DMS53 treated with DMSO at 0.1 percent for 48 hours (cell line): Measurements from ENCODE around the gene LRRC71.

Experiments
- DNase-seq: peaks from one replicate; lab custom pipeline; 2025; ENCODE audit not compliant: unreplicated experiment; lab: John Stamatoyannopoulos, UW

The LRRC71 gene

DNA sequence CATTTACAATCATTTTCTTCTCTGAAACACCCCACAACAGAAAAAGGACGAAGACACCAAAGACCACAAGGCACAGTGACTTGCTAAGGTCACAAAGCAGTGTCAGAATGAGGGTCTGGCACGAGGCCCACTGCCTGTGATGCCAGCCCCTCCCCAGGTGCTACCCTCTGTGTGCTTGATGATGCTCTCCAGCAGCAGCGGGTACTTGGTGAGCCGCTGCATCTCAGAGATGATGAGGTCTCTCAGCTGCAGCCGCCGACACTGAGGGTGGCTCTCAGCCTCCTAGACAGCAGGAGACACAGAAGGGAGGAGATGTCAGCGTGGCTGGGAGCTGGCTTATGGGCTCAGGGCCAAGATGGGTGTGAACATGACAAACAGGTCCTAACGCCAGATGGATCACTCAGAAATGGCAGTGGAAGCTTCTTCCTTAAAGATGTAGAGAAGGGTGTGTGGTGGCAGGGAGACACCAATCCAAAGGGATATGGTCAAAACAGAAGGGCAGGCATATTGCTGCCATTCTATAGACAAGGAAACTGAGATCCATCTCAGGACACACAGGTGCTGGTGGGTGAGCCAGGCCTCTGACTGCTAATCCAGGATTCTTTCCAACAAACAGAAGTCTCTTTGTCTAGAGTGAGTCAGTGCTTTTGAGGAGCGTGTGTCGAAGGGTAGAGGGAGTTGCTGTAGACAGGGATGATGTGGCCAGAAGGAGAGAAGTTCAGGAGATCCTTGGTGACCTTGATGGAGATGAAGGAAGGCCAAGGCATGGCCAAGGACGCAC, 25.6 kb downstream of the LRRC71 start:
- no peak for DNase-seq

DNA sequence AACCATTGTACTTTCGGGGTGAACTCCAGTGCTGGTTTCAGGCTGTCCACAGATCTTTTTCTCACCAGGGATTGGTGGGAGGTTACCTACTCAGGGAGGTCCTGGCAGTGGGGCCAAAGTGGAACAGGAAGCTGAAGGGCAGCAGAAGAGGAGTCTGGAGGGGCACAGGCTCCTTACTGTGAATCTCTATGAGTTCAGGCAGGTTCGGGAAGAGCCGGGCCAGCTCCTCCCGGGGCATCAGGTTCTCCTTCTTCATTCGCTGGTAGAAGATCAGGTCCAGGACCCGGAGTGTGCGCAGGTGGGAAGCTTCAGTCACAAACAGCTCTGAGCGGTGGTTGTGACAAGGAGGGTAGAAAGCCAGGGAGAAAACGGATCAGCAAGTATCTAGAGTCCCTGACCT, 26.7 kb downstream of the LRRC71 start:
- no peak for DNase-seq

DNA sequence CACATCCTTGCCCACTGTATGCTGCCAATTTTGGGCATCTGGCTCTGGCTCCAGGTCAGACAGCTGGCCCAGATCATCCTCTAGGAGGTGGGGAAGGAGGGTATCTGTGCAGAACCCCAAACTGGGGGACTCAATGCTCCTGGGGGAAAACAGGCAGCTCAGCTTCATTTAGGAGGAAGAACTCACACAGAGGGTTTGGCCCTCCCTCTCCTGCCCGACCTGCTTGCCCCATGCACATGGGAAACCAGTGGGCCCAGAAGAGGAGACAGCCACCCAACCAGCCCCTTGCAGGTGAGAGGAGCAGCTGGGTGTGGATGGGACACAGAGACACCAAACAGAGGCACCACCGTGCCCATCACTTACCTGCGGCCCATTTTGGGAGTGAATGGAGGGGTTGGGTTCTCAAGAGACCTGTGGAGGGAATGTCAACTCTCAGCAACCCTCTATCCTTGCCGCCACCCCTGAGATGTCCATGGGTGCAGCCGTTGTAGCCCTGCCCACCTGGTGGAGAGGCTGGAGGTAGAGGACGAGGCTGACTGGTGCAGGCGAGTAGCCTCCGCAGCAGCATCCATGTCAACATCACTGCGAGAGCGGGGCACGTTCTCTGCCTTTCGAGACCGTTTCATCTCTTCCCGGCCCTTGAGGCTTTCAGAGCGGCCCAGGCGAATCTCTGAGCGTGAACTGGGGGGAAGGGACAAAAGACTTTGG, 27.5 kb downstream of the LRRC71 start:
- DNase-seq, result no peak

DNA sequence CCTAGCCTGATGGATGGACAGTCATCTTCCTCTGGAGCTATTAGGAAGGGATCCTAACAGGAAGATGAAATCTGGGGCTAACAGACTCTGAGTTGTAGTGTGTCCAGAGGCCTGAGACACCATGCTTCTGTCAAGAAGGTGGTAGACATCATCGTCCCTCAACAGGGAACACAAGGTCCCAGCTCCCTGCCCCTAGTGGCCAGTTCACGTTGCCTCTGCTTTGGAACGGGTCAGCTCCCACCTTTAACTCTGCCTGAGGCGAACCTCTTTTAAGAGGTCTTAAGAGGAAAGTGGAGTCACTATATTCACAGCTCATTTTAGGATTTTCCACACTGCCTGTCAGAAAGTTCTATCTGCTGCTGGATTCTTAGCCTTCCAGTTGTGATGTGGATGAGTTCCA, 28.3 kb downstream of the LRRC71 start:
- DNase-seq, result no peak

DNA sequence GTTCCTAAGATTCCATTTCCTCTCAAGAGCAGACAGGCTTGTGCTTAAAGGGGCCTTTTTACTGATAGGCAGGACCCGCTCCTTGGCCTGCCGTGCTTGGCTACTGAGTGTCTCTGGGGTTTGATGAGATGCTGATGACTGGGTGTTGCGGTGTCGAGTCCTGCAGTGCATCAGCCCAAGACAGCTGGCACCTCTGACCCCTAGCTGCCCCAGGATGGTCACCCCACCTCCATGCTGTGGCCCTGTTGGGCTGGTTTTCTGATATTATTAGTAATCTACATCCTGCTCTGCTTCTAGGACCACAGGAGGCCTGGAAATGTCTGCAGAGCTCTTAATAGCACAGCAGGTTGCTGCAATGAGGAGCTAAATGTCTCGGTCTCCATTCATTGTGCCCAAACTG, 28.7 kb downstream of the LRRC71 start:
- no peak for DNase-seq

DNA sequence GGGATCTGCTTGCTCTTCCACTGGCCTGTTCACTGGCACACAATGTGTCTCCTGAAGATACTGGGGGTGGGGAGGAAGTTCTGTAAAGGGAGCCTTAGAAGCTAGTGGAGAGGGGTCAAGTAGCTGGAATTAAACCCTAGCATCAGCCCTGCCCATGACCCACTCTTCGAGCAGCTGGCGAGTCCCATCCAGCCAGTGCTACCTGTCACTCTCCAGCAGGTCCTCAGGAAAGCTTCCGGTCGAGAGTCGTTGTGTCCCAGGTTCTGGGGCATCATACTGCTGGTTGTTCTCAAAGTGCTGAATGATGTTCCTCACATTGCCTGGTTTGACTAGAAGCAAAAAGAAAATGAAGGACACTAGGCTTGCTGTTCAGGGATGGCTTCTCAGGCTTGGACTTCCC, 30.9 kb downstream of the LRRC71 start:
- no peak for DNase-seq

DNA sequence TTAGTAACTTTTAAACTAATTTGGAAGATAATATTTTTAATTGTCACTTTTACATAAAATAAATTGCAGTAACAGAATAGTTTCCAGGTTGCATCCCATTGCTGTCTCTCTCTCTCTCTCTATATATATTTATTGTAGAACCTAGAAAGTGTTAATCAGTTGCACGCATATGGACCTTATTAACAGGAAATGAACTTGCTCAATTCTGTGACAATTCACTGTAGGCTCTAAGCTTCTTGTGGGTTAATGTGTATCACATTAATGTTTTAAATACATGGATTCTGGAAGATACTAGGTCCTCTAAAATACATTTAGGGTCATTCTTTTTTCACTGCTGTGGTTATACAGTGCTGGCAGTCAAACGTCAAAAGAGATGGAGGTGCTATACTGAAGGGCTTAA, 33.1 kb downstream of the LRRC71 start:
- no peak for DNase-seq

DNA sequence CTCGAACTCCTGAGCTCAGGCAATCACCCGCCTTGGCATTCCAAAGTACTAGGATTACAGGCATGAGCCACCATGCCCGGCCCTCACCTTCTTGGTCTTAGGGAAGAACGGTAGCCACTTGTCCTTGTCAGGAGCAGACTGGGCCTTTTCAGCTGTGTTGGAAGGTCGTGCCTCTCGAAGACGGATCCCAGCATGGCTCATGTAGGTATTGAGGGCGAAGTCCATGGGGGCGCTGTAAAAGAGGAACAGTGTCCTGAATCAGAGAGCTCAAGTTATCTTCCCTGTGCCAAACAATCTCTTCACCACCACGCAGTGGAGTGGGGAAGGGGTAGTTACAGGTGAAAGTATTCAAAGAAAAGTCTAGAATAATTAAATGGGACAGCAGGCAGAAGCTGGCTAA, 35.9 kb downstream of the LRRC71 start:
- DNase-seq, result no peak

DNA sequence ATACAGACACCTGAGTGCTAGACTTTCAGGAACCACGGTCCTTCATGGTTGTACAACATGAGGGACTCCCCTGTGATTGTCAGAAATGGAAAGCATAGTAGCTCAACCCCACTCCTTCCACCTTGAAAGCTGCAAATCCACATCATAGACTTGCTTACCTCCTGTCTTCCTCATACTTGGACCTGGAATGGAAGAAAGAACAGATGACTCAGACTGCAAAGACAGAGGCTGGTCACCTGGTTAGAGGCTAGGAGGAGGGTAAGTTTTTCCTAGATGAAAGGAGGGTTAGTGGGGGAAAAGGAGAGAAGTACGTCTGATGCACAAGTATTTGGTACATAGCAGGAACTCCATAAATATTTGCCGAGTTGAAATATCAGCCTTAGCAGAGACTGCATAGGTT, 37.2 kb downstream of the LRRC71 start:
- no peak for DNase-seq

DNA sequence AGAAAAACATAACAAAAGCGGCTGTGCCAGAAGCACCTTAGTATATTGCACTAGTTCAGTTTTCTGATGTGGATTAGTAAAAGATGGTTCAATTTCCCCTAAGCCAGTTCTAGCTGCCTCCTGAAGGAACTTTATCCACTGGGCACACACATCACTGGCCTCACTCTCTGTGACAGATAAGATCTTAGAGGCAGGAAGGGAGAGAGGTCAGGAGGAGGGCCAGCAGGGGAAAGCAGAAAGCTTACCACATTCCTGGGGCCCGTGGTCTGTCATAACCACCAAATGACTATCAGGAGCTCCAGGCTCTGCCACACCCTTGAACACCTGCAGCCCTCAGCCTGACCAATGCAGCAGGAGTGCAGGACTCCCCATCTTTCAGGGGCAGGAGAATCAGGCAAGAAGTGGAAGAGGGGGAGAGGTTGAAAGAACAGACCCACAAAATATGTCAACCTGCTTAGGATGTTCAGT, 37.8 kb downstream of the LRRC71 start:
- DNase-seq, result no peak

DNA sequence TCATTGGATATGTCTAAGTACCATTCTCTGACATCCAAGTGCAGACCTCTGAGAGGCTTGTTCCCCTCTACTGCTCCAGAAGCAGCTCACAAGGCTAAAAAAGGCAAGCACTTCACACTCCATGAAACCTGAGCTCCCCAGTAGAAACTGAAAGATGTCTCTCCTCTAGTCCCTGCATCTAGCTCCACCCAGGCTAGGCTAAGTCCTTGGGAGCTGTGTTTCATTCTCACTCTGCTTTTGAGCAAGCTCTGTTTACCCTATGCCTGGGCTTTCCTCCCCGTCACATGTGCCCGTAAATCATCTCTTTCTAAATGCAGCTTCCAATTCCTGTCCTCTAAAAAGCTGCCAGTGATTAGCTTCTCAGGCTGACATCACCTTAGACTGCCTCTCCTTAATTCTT, 39.0 kb downstream of the LRRC71 start:
- DNase-seq, result no peak

DNA sequence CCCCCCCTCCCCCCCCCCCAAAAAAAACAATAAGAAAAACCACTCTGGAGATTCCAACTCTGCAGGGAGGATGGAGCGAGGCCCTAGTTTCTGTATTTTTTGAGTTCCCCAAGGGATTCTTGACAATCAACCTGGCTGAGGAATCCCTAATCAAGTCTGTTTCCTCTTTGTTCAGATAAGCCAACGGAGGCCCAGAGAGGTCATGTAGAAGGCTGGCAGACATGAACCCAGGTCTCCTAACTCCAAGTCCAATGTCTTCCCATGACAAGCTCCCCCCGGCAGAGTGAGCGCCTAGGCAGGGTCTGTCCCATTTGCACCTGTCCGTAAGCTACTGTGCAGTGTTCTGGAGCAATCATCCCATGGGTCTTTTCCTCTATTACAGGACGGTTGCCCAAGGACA, 39.5 kb downstream of the LRRC71 start:
- no peak for DNase-seq

DNA sequence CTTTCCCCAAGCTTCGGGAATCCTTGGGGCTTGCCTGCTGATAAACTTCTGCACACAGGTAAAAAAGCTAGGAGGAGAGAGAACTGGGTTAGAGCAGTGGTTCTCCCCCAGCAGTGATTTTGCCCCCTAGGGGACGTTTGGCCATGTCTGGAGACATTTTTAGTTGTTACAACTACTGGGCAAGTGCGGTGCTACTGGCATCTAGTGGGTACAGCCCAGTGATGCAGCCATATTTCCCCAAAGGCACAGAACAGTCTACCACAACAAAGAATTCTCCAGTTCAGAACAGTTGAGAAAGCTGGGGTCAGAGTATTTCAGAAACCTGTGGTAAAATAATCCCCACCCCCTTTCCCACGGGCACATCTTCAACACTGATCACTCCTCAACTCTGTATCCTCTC, 41.3 kb downstream of the LRRC71 start:
- DNase-seq, result no peak

DNA sequence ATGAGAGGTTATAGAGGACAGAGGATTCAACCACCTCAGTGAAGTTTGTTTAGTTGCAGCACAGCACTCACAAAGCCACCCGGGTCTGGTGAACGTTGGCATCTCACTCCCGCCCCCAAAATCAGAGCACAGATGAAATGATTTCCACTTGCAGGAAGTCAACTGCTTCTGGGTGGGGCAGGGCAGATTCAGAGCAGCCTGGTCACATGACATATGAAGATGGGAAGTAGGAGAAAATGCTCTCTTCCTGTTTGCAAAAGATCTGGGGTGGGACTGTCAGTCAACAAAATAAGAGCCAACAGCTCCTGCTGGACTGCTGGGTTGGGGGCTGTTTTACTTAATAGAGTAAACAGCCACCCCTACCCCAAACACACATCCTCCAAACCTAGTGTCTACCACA, 43.2 kb downstream of the LRRC71 start:
- DNase-seq, result no peak

DNA sequence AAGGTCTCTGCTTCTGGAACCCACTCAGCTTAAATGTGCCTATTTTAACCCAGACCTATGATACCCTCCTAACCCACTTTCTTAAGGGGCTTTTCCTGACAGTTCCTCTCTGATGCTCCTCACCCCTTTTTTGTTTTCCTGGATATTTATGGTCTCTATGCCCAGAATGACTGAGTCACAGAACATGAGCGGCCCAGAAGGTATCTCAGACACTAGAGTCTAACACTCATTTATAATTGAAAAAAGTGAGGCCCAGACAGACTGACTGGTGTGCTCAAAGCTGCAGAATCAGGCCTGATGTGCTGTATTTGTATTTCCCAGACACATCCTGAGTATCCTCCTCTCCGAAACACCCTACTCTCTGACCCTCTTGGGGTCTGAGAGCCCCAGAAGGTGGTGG, 44.0 kb downstream of the LRRC71 start:
- no peak for DNase-seq

DNA sequence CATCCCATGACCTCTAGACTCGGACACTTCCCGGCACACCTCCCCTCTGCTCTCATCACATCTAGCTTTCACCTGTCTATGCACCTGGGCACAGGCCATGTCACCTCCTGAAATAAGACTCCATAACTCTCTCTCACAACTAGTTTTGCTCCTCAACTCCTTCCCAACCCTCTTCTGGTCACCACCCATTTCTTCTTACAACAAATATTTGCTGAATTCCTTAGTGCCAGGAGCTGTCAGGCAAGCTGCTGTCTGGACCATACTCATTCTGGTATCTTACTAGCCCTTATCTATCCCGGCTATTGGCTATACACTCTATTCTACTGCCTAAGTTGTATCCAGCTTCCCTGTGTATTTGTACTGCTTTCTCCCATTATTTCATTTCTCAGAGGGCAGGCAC, 49.1 kb downstream of the LRRC71 start:
- DNase-seq, result no peak

DNA sequence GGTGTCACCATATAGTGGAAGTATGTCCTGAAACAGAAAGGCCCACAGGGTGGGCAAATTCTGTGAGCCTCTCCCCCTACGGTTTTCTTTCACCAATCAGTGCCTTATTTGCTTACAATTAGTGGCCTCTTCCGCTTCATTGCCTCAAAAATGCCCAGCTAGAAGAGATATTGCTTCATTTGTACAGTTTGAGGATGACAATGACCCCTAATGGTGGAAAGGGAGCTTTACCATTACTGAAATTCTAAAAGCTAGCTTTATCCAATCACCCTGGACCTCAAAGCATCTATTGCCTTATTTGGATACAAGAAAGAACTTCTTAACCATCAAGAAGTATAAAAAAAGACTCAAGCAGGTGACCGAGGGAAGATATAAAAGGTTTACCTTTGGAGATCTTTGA, 49.6 kb downstream of the LRRC71 start:
- no peak for DNase-seq

DNA sequence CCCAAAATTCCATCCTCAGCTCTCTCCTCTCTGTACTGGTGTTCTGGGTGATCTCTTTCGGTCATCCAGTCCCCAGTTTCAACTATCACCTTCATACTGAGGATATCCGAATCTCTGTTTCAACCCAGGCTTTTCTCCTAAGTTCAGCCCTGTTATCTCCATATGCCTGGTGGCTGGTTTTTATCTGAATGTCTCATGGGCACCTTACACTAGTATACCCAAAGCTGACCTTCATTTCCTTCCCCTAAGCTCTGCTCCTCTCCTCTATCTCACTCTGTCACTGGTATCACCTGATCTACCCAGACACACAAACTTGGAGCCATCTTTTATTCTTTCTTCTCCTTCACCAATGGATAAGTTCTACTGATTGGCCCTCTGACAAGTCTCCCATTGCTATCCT, 53.0 kb downstream of the LRRC71 start:
- no peak for DNase-seq

DNA sequence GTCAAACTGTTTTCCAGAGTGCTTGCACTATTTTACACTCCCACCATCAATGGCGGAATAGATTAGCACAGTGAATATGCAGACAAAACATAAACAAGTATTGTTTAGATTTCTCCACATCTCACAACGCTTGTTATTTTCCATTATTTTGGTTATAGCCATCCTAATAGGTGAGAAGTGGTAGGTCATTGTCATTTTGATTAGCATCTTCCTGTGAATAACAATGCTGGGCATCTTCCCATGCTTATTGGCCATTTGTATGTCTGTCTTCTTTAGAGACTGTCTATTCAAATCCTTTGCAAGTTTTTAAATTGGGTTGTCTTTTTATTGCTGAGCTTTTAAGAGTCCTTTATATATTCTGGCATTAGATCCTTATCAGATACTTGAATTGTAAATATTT, 54.7 kb downstream of the LRRC71 start:
- no peak for DNase-seq

DNA sequence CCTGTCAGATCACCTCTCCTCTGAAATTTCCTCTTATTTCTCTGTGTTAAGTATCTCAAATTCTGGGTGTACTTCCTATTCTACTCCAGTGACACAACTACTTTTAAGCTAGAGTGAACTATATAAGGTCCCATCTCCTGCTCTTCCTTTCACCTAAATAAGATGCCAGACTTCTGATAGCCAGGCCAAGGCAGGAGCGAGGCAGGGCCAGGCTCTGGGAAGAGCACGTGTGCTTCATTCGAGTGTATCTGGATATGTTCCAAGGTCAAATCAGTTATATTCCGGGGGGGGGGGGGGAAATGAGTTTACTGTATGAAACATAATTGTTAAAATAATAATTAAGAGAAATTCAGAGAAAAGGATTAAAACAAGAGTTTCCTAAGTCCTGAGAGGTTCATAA, 60.1 kb downstream of the LRRC71 start:
- DNase-seq, result no peak
